HG03432 (cell line): ENCODE results near the gene PPP2R2C.

Source experiments
- ATAC-seq: cut with Tn5 transposase; IDR thresholded peaks from one replicate; pipeline ENCODE4 v1.9.1; 2021; ENCODE audit warnings: mild to moderate bottlenecking, moderate library complexity; ENCODE audit not compliant: unreplicated experiment

Gene PPP2R2C

DNA sequence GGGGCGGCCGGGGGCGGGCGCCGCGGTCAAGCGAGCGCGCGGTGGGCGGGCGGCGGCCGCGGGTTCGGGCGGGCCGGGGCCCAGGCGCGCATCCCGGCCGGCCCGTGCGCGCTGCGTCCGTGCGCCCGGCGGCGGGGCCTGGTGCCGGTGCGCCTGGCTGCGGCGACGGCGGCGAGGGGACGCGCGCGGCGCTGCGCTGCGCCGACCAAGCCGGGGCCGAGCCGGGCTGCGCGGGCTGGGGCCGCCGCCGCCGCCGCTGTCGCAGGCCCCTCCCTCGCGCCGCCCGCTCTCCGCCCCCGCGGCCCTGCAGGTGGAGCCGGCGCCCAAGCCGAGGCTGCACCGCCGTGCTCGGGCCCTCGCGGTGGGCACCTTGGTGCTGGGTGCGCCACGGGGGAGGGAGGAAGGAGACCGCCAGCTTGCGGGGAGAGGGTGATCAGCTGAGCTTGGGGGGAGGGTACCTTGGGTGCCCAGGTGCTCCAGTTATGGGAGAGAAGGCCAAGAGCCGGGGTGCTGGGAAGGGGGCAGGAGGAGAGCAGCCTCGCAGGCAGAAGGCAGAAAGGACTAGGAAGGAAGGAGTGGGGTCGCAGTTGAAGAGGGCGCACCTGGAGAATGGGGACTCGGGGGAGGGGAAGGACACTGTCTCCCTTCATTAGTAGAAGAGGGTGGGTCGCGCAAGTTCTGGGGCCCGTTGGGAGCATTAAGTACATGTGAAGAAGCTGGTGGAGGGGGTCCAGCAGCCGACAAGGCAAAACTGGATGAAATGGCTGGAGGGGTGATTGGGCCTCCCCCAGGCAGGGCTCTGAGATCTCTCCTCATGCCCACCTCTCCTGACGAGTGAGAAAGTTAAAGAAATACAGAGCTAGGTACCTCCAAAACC, at the start of gene PPP2R2C:
PPP2R2C (minus strand) TSS at position 228 of the 877 bp plus-strand sequence. CDS start 385 bp downstream, outside the sequence.
- ATAC-seq = no peak

DNA sequence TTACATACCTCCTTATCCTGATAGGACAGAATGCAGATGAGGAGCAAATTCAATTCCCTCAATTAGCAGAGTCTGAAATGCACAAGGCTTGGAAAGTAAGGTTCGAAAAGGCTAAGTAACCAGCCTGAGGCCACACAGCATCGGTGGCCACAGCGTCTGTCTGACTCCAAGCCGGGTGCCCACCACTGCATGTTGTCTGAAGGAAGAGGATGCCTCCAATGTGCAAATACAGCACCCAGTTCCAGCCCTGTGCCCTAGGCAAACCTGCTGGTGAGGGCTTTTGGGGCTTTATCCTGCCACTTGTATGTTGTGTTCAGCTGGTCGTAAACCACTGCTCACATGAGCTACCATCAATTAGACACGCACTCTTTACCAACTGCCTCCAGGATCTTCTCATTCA, 48.6 kb upstream of the PPP2R2C start:
- ATAC-seq = no peak

DNA sequence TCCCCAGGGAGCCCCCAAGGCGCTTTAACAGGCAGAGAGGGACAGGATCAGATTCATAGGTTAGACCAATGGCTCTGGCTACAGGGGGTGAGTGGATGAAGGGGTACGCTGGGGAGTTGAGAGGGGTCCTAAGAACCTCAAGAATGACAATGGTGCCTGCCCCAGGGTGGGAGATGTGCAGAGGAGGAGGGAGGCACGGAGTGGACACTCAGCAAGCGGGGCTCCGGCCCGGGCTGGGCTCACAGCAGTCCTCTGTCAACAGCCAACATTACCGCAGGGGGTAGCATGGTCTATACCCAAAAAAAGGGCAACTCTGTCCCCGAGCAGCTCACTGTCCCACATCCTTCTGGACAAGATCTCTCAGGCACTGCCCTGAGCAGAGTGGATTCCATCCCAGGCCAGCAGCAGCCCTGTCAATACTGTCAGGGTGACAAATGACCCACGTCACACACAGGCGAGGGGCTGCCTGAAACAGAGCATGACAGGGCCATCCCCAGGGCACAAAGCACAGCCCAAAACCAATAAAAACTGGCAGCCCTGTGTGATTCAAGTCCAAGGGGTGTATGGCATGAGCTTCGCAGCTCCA, 47.7 kb upstream of the PPP2R2C start:
- ATAC-seq = no peak

DNA sequence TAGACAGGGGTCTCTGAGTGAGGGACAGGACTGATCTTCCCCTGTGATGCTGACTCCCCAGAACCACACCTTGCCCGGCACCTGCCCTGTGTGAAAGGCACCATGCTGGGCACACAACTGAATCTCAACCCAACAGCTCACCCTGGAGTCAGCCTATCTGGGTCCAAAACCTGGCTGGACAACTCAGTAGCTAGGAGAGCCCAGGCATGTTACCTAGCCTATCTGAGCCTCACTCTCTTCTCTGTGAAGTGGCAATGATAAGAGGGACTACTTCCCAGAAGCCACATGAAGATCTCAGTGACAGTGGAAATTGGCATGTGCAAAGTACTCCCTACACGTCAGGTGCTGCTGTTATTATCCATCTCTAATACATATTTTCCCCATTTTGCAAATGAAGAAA, 44.8 kb upstream of the PPP2R2C start:
- no peak for ATAC-seq

DNA sequence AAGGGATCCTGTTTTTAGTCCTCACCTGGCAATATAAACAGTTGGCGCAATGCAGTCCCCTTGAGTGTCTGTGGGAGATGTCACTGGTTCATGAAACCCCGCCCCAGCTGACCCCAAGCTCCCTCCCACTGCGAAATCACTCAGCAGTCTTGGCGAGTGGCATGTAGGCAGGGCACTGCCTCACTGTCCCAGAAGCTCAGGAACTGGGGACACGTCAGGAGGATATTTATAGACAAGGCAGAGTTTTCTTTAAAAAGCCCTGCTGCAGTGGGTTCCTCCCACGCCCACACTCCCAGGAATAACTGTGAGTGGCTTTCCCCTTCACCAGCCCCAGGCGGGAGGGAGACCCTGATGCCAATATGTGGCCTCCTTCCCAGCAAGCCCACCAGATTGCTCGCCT, 44.3 kb upstream of the PPP2R2C start:
- ATAC-seq = no peak

DNA sequence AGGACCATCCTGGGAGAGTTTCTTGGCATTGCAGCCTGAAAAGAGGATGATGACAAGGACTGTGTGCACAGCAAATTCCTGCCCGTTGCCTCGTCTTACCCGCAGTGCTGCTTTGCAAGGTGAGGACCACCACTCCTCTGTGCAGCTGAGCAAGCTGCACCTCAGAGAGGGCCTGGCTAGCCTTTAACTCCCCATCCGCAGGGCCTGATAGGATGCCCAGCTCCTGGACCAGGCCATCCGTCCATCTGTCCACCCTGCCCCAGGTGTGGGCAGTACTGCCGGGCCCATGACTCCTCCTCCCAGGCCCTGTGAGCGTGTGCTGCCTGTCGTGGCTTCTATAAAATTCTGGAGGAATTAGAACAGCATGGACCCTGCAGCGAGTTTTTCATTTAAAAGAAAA, 43.9 kb upstream of the PPP2R2C start:
- no peak for ATAC-seq

DNA sequence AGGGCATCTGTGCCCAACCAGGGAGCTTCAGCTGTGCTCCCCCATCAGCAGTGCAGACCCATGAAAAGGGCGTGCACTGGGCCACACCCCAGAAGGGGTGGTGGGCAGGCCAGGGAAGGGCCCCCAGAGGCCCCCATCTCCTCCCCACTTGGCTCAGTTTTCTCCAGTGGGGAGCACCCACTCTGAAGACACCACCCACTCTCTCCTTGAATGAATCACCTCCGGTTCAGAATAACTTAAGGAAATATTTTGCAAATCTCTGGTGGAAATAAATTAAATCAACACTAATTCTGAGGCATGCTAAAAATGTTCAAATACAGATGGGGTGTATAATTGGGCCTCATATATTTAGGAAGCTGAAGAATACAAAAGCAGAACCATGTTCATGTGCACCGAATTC, 41.3 kb upstream of the PPP2R2C start:
- no peak for ATAC-seq

DNA sequence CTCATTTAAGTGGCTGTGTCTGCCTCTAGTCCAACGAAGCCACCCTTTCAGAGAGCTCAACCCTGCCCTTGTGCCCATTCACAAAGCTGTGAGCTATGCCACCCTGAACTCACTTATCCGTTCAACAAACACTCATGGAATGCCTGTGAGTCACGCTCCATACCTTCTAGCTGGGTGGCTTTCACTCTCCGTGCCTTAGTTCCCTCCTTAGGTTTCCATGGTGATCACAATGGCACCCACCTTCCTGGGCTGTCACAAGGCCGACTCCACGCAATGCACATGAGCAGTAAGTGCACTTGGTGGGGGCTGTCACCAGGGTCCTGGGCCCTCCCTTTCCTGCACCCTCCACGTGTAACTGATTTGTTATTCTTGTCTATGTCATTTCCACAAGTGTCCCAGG, 37.2 kb upstream of the PPP2R2C start:
- no peak for ATAC-seq

DNA sequence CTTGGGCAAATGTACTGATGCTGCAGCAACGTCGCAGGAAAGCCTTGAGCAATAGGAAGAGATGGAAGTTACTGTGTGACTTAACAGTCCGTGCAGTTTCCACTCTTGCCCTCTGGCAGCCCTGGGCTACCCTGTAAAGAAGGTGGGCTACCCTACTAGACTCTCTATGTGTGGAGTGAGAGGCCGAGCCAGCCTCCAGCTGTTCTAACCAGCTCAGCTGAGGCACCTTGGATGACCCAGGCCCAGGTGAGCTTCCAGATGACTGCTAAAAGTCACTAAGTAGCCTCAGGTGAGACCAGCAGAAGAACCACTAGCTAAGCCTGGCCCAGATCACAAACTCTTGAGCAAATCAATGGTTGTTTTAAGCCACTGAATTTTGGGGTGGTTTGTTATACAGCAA, 34.9 kb upstream of the PPP2R2C start:
- no peak for ATAC-seq

DNA sequence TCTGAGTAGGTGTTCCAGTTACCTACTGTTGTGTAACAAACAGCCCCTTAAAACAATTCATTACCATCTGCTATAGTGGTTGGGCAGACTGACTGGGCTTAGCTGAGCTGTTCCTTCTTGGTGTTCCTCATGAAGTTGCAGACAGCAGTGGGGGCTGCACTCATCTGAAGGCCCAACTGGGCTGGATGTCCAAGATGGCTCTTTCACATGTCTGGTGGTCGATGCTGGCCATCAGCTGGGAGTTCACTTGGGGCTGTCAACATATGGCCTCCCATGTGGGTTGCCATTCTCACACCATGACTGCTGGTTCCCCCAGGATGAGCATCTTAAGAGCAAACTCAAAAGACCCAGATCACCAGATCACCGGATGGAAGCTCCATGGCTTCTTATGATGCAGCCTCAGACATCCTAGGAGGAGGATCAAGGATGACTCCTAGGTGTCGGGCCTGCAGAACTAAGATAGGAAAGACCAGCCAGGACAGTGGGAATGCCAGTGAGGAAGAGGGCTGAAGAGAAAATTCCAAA, 34.3 kb upstream of the PPP2R2C start:
- no peak for ATAC-seq

DNA sequence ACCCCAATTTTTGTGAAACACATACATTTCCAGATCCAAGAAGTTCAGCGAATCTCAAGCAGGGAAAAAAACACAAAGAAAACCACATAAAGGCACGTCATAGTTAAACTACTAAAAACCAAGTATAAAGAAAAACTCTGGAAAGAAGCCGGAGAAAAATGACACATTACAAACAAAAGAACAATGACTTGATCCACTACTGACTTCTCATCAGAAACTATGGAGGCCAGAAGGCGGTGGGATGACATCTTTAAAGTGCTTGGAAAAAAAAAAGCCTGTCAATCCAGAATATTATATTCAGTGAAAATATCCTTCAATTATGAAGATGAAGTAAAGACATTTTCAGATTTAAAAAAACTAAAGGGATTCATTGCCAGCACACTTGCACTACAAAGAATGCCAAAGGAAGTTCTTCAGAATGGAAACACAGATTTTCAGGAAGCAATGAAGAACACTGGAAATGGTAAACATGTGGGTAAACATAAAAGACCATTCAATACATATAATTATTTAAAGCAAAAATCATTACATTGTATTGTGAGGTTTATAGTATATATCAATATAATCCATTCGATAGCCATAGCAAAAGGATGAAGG, 32.6 kb upstream of the PPP2R2C start:
- ATAC-seq = no peak

DNA sequence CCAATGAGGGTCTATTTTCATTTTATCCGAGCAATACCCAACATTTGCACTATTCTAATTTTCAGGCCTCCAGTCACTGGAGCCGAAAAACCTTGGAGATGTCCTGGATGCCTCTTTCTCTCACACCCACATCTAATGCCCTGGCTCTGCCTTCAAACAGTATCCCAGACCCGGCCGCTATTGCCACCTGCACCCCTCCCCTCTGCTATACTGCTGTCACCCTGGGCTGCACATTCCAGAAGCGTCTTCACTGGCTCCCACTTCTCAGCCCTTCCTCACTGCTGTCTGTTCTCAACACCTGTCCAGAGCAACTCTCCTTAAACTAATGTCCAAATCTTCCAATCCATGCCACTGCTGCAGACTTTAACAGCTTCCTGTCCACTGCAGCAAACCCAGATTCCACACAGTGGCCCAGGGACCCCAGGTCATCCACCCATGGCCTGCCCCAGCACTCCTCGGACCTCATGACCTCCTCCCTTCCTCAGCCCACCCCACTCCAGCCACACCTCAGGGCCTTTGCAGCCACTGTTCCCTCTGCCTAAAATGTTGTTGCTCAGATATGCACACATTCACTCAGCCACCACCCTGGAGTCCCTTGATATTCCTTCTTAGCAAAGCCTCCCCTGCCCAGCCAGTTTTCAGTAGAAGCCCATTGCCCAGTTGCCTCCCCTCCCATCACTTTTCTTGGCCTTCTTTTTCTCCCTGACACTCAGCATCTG, 30.5 kb upstream of the PPP2R2C start:
- no peak for ATAC-seq

DNA sequence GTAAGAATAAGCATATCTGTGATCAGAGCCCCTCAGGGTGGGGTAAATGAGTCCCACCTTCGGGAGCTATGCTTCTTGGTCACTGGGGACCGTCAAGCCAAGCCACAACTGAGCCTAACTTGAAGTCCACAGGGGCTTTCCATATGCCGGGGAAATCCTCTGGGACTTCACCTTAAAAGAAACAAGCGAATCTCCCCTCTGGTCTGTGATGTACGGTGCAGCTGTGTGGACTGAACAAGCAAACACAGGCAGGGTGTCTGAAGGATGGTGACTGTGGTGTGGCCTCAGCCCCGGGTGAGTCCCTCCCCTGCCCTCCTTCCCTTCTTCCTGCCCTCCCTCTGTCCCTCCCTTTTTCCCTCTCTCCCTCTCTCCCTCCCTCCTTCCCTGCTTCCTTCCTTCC, 29.7 kb upstream of the PPP2R2C start:
- no peak for ATAC-seq

DNA sequence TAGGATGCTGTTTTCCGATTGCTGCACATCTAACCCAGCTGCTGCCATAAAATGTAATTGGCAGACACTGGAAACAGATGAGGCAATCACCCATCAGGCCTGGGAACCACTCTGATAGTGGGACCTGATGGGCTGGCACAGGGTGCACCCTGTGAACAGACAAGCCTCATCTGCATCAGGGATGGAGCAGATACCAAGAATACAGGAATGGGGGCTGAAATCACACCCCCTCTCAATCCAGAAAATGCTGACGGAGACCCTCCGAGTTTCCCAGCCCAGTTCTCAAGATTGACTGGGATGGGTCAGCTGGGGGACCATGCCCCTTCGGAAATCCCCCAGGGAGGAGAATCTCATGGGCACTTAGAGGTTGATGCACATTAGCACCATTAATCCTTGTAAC, 28.8 kb upstream of the PPP2R2C start:
- no peak for ATAC-seq

DNA sequence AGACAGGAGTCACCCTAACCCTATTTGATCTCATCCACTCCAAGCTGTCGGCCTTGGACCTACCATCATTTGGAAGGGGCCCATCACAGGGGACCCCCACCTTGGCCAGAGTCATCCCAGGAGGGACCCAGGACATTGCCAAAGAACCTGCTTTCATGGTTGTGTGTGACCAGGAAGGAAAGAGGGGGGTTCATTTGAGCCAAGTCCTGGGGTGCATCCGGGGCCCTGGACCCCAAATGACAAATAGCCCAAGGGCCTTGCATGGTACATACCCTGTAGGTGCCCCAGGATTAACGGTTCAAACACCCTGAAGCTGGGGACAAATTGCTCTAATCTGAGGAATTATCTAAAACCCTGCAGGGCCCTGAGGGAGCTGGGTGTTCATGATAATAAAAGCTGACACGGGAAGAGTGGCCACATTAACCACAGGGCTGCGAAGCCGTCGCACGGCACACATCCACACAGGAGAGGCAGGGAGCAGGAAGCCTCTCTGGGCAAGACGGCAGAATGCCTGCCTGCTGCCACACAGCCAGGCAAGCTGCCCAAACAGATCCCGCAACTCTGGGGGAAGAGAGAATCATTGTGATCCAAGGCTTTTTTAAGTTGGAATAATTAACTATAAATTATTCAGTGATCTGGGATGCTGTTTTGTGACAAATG, 28.2 kb upstream of the PPP2R2C start:
- no peak for ATAC-seq

DNA sequence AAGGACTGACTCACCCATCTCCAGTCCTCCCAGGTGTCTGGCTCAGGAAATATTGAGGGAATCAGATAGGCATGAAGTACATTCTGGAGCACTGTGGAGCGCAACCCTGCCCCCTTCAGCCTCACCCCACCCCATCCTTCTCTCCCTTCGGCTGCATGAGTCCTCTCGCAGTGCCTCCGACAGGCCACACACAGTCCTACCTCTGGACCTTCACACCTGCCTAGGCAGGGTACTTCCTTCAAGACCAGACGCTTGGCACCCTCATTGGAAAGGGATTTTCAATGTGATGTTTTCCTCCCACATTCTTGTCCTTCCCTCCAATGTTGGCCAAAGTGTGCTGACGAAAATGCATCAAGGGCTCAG, 26.8 kb upstream of the PPP2R2C start:
- no peak for ATAC-seq

DNA sequence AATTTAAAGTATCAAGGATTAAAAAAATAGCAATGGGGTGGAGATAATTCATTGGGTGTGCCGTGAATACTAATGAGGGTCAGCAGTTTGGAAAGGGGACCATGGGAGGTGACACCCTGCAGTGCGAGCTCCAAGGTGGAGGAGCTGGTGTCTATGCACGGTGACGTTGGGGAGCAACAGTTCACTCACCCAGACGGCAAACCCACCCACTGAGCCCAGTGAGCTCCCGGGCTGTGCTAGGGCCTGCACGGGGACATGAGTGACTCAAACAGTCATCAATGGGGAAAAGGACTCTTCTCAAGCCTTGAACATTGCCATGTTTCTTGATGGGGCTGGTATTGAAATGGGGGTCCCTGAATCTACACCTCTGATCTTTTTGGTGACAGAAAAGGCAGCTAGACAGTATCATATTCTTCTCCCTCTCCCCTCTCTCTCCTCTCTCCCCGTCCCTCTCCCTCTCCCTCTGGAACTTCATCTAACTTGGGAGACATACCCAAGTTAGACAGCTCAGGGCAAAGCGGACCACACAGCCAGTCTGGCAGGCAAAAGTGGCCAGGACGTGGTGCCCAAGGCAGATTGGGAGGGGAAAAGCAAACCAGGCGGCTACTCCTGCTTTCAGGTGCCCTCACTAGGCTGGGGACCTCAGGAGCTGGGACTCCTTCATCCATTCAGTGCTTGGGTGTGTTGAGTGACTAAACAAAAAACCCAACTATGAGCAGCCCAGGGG, 26.3 kb upstream of the PPP2R2C start:
- no peak for ATAC-seq

DNA sequence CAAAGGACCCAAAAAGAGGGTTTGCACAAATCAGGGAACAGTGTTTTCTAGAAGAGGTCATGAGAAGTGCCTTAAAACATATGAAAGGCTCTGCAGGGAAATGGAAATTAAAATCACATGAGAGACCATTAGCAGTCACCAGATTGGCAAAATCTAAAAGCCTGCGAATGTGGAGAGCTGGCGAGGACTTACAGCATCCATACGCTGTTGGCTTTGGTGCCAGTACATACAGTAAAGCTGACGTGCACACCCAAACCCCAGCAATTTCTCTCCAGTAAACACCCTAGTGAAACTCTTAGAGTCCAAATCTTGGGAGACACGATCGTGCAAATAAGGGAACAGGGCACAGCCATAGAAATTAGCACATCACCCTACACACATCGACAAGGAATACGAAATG, 25.4 kb upstream of the PPP2R2C start:
- no peak for ATAC-seq

DNA sequence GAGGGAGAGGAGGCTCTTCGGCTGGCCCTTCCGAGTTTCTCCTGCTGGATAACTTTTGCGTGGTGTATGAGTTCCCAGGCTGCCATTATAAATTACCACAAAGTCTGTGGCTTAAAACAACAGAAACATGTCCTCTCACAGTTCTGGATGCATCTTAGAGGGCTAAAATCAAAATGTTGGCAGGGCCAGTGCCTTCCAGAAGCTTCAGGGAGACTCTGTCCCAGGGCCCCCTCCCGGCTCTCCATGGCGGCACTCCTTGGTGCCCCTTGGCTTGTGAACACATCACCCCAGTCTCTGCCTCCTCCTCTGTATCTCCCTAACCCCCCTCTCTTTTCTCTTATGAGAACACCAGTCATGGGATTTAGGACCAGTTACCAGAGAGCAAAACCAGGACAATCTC, 23.3 kb upstream of the PPP2R2C start:
- ATAC-seq = no peak

DNA sequence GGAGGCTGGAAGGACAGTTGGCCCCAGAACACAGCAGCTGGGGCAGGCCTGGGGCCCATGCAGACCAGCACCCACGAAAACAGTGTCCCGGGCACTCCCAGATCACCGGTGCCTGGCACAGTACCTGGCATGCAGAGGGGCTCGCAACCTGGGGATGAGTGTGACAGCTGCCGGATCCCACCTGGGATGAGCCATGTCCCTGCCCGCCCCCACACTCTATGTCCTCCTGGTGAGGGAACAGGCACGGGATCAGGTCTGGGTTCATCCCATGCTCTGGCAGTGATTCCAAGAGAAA, 22.8 kb upstream of the PPP2R2C start:
- ATAC-seq = no peak
